ENCODE data around the gene CCDC117. TPM values are rescaled to one million over a fixed set of nuclear protein-coding genes. Genes with fewer than 3 reads are reported as not detected.
"Not testable (repeated sequence)": the region's sequence is repeated elsewhere in the genome, so short reads cannot be mapped to it uniquely, and the experiment has no call there.

CCDC117 gene
- polyA plus RNA-seq (ENCODE audit: insufficient read length in 12 of 12), result 10 to 100 TPM in 11 of 12 donors, not detected in 1; 21.0 to 32.3 (median 27.2) TPM
- long read RNA-seq, donor 1, transcript CCDC117-201 (5 exons, 3,985 nt), result major isoform, 11 of 360 reads
- long read RNA-seq, donor 1, partial matches to known transcripts, result 127 of 360 reads
- long read RNA-seq, donor 1, other reads (novel, unspliced or antisense), result 222 of 360 reads
- long read RNA-seq, donor 2, transcript CCDC117-201 (5 exons, 3,985 nt), result major isoform, 8 of 40 reads
- long read RNA-seq, donor 2, partial matches to known transcripts, result 32 of 40 reads
- long read RNA-seq, donor 2, other reads (novel, unspliced or antisense), result 0 of 40 reads
- long read RNA-seq, donor 3, partial matches to known transcripts, result 0 of 2 reads
- long read RNA-seq, donor 3, other reads (novel, unspliced or antisense), result 0 of 2 reads
- long read RNA-seq, donor 4, partial matches to known transcripts, result 0 of 1 reads
- long read RNA-seq, donor 4, other reads (novel, unspliced or antisense), result 0 of 1 reads
- long read RNA-seq, donor 5, transcript CCDC117-201 (5 exons, 3,985 nt), result major isoform, 10 of 10 reads
- long read RNA-seq, donor 5, partial matches to known transcripts, result 0 of 10 reads
- long read RNA-seq, donor 5, other reads (novel, unspliced or antisense), result 0 of 10 reads
- long read RNA-seq, donor 6, transcript CCDC117-201 (5 exons, 3,985 nt), result major isoform, 6 of 6 reads
- long read RNA-seq, donor 6, partial matches to known transcripts, result 0 of 6 reads
- long read RNA-seq, donor 6, other reads (novel, unspliced or antisense), result 0 of 6 reads
- long read RNA-seq, donor 7, partial matches to known transcripts, result 72 of 75 reads
- long read RNA-seq, donor 7, other reads (novel, unspliced or antisense), result 0 of 75 reads
- long read RNA-seq, donor 8, transcript CCDC117-201 (5 exons, 3,985 nt), result major isoform, 11 of 11 reads
- long read RNA-seq, donor 8, partial matches to known transcripts, result 0 of 11 reads
- long read RNA-seq, donor 8, other reads (novel, unspliced or antisense), result 0 of 11 reads
- long read RNA-seq, donor 9, transcript CCDC117-201 (5 exons, 3,985 nt), result major isoform, 8 of 8 reads
- long read RNA-seq, donor 9, partial matches to known transcripts, result 0 of 8 reads
- long read RNA-seq, donor 9, other reads (novel, unspliced or antisense), result 0 of 8 reads
- long read RNA-seq, donor 10, transcript CCDC117-201 (5 exons, 3,985 nt), result major isoform, 7 of 7 reads
- long read RNA-seq, donor 10, partial matches to known transcripts, result 0 of 7 reads
- long read RNA-seq, donor 10, other reads (novel, unspliced or antisense), result 0 of 7 reads
- long read RNA-seq, donor 11, transcript CCDC117-201 (5 exons, 3,985 nt), result major isoform, 11 of 11 reads
- long read RNA-seq, donor 11, partial matches to known transcripts, result 0 of 11 reads
- long read RNA-seq, donor 11, other reads (novel, unspliced or antisense), result 0 of 11 reads

- DNase-seq, result peak; percentile 97
Observed at GRCh38 chr22:28772633-28773460, at the start of gene CCDC117. TSS of gene CCDC117 (plus strand) at chr22:28772695. CDS start at chr22:28772850, 155 bp downstream.

DNA sequence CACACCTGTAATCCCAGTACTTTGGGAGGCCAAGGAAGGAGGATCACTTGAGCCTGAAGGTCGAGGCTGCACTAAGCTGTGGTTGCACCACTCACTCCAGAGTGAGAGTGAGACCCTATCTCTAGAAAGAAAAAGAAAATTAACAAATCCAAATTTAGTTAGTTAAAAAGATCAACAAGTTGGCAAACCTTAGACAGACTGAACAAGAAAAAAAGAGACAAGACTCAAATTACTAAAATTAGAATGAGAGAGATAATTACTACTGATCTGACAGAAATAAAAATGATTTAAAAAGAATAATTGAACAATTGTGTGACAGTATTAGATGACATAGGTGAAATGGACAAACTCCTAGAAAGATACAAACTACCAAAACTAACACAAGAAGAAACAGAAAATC, 44.5 kb upstream of the CCDC117 start:
- DNase-seq, result no peak

- no peak for DNase-seq
Observed at GRCh38 chr22:28728621-28729313, 43.7 kb upstream of the CCDC117 start.

GRCh38 chr22:28730179-28730578, 42.3 kb upstream of the CCDC117 start:
- no peak for DNase-seq

DNA sequence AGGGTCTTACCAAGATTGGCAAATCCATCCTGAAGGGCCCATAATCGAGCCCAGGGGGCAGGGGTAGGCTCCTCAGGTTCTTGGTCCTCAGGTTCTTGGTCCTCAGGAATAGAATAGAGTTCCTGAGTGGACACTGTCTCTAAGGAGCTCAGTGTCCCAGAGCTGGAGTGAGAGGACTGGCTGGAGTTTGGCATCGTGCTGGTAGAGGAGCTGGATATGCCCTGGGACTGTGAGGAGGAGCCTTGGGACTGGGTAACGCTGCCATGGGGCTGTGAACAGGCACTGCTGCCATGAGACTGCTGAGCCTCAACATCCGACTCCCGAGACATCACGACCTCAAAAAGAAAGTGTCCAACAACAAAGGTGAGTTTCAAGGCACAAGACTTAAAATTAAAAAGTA, 38.1 kb upstream of the CCDC117 start:
- DNase-seq, result no peak

- DNase-seq, result no peak
Observed at GRCh38 chr22:28736301-28737155, 36.0 kb upstream of the CCDC117 start.

DNA sequence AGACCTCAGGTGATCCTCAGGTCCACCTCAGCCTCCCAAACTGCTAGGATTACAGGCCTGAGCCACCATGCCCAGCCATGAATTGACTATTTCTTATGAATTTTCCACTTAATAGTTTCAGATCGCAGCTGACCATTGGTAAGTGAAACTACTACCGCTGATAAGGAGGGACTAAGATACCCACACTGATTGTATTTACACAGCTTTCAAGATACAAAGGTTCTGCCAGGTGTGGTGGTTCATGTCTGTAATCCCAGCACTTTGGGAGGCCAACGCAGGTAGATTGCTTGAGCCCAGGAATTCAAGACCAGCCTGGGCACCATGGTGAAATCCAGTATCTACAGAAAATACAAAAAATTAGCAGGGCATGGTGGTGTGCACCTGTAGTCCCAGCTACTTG, 34.8 kb upstream of the CCDC117 start:
- DNase-seq, result no peak

GRCh38 chr22:28738876-28739275, 33.6 kb upstream of the CCDC117 start:
- DNase-seq, result not testable (repeated sequence)

DNA sequence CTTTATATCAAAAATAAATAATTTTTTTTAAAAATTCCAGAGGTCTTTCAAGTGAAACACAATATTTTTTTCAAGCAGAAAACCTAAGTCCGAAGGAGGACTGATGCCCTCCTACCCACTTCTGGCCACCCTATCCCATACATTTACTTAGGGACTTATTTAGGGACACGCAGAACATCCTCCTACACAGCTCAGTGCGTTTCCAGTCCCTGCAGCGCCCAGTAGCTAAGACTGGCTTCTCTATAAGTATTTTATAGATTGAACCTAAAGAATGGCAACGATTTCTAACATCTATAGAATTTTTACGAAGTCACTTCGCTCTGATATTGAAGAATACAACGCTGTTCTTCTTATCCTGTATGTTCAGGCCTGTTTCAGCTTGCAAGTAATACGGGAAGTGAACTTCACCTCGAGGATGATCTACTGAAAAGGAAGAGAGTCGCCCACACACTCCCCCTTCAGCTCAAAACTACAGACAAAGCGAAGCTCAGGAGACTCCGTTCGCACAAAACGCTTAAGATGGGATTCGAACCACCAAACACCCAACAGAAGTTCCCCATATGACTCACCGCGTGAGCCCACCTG, 31.2 kb upstream of the CCDC117 start:
- DNase-seq, result no peak

GRCh38 chr22:28741785-28742561, 30.5 kb upstream of the CCDC117 start, which contains the start of the genes CHEK2 and HSCB:
TSS of gene CHEK2 (minus strand) at chr22:28741820. CDS start at chr22:28734721, 7,099 bp downstream.
TSS of gene HSCB (plus strand) at chr22:28742039. CDS start at chr22:28742096, 57 bp downstream.
- peak; percentile 98 for DNase-seq

GRCh38 chr22:28742562-28742962, 29.9 kb upstream of the CCDC117 start:
- DNase-seq, result no peak

DNA sequence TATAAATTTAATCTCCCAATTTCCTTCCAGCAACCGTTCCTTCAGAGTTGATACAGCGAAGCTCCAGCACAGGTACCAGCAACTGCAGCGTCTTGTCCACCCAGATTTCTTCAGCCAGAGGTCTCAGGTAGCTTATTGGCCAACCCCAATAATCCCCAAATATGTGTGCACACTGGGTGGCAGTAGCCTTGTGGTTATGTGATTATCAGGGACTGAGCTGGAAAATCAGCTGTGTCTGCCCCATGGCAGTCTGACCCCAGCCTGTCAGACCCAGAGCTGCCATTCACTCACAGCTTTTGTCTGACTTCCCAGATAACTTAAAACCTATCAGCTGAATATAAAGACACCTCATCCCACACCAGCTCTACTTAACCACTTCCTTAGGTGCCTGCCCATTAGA, 28.6 kb upstream of the CCDC117 start:
- DNase-seq, result no peak

GRCh38 chr22:28750471-28750881, 22.0 kb upstream of the CCDC117 start:
- peak; percentile 54 for DNase-seq

DNA sequence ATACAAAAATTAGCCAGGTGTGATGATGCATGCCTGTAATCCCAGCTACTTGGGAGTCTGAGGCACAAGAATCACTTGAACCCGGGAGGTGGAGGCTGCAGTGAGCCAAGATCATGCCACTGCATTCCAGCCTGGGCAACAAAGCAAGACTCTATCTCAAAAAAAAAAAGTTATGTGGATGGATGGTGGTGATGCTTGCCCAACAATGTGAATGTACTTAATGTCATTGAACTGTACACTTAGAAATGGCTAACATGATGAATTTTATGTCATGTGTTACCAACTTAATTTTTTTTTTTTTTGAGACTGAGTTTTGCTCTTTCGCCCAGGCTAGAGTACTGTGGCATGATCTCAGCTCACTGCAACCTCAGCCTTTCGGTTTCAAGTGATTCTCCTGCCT, 18.0 kb upstream of the CCDC117 start:
- not testable (repeated sequence) for DNase-seq

GRCh38 chr22:28759861-28760560, 12.5 kb upstream of the CCDC117 start:
- no peak for DNase-seq

GRCh38 chr22:28761449-28761755, 11.1 kb upstream of the CCDC117 start:
- no peak for DNase-seq

- not testable (repeated sequence) for DNase-seq
Observed at GRCh38 chr22:28762000-28762399, 10.5 kb upstream of the CCDC117 start.
